Hepatocyte (in vitro differentiated cells): ENCODE data around the gene RAB3GAP1.

Experiments
- EZH2 ChIP-seq: fragments of 200-600 bp; sonication (generic); IDR thresholded peaks from 2 replicates; pipeline ENCODE4 v1.6.1; 2016; ENCODE audit warnings: antibody characterized with exemption, mild to moderate bottlenecking, borderline replicate concordance
- EZH2phosphoT487 ChIP-seq: fragments of 200-600 bp; sonication (generic); IDR thresholded peaks from one replicate; pipeline ENCODE4 v1.6.1; 2018; ENCODE audit warnings: antibody characterized with exemption, mild to moderate bottlenecking, low read depth, moderate library complexity; ENCODE audit not compliant: unreplicated experiment, severe bottlenecking
- TF ChIP-seq, protein P1 (sequence below): fragments of 200-600 bp; sonication (generic); IDR thresholded peaks from 2 replicates; pipeline ENCODE4 v1.5.1; 2016; ENCODE audit warnings: antibody characterized with exemption, mild to moderate bottlenecking; ENCODE audit not compliant: poor library complexity

GRCh38 chr2:135043345-135043744 lies 8.7 kb upstream of the RAB3GAP1 start:
- TF ChIP-seq, protein P1, sequence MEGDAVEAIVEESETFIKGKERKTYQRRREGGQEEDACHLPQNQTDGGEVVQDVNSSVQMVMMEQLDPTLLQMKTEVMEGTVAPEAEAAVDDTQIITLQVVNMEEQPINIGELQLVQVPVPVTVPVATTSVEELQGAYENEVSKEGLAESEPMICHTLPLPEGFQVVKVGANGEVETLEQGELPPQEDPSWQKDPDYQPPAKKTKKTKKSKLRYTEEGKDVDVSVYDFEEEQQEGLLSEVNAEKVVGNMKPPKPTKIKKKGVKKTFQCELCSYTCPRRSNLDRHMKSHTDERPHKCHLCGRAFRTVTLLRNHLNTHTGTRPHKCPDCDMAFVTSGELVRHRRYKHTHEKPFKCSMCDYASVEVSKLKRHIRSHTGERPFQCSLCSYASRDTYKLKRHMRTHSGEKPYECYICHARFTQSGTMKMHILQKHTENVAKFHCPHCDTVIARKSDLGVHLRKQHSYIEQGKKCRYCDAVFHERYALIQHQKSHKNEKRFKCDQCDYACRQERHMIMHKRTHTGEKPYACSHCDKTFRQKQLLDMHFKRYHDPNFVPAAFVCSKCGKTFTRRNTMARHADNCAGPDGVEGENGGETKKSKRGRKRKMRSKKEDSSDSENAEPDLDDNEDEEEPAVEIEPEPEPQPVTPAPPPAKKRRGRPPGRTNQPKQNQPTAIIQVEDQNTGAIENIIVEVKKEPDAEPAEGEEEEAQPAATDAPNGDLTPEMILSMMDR = peak; percentile 21
- TF ChIP-seq EZH2 (no peak), EZH2phosphoT487 (no peak)
